Bone marrow (tissue), 2 donors: ENCODE data around the gene AGPS.
"Not testable (repeated sequence)": the region's sequence is repeated elsewhere in the genome, so short reads cannot be mapped to it uniquely, and the experiment has no call there.

Experiments
- DNase-seq, 2 donors: peaks; one replicate each; lab custom pipeline; 2025; lab: John Stamatoyannopoulos, UW

AGPS gene

DNA sequence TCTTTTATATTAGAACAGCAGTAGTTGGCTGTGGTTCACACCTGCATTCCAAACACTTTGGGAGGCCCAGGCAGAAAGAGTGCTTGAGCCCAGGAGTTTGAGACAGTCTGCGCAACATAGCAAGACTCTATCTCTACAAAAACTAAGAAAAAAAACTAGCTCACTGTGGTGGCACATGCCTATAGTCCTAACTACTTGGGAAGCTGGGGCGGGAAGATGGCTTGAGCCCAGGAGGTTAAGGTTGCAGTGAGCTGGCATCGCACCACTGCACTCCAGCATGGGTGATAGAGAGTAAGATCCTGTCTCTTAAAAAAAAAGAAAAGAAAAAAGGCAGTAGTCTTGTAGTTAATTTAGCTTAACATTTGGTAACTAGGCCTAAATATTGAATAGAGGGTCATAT, 136.6 kb downstream of the AGPS start:
- DNase-seq: no peak

DNA sequence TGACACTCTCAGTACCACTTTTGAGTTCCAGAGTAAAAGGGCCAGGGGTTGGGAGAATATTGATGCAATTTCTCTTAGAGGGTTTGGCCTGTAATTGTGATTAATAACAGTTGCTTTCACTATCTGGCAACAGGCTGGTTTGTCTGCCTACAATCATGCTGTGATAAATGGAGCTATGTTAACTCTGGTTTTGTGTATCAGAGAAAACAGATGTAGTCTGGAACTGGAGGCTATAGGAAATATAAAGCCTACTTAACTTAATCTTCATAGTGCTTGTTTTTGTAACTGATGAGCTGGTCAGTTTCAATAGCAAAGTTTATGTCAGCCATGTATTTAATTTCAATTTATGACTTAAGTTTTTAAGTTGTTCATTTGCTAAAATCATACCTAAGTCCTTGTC, 138.0 kb downstream of the AGPS start:
- no peak for DNase-seq

DNA sequence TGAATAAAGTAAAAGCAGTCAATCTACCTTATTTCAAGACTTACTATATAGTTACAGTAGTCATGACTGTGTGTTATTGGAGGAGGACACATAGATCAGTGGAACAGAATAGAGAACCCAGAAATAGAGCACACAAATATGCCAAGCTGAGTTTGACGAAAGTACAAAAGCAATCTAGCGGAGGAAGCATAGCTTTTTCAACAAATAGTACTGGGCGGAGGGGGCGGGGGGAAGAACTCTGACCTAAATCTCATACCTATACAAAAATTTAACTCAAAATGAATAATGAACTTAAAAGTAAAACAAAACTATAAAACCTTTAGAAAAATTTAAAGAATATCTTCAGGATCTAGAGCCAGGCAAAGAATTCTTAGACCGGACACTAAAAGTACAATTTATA, 139.1 kb downstream of the AGPS start:
- no peak for DNase-seq

DNA sequence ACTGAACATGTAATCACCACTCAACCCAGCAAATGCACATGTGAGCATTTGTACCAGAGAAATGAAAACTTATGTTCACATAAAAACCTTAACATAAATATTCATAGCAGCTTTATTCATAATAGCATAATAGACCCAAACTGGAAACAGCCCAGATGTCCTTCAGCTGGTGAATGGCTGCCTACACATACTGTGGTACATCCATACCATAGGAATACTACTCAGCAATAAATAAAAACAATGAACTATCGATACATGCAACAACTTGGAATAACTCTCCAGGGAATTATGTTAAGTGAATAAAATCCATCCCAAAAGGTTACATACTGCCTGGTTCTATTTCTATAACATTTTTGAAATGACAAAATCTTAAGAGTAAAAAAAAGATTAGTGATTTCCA, 140.0 kb downstream of the AGPS start:
- DNase-seq: no peak

DNA sequence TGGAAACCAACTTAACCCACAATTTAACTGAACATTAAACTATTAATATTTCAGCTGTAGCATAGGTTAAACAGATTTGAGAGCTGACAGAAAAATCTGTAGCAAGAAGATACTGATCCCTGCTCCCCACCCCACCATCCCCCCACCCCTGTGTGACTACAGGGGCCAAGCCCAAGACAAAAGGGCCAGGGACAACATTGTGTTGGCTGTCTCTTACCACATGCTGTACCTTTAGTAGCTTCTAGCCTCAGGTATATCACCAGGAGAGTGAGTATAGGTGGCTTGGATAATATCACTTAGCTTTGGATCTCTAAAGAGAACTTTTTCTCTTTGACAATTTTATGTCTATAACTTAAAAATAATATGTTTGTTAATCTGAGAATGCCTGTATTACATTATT, 140.7 kb downstream of the AGPS start:
- DNase-seq: no peak

DNA sequence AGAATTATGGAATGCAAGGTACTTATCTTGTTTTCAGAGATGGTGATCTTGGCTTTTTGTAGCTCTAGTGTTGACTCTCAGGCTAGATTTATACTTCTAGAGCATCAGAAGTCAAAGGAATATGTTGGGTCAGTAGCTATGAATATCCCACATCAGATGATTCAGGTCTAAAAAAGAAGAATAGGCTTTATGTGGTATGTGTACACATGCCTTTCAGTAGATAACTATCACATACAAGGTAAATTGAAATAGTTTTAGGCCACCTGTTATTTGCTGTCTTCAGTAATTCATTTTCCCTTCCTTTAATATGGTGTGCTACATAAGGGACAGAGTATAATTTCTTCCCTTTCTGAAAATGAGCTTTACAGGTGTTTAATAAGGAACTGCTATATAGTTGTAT, 142.4 kb downstream of the AGPS start:
- no peak for DNase-seq

DNA sequence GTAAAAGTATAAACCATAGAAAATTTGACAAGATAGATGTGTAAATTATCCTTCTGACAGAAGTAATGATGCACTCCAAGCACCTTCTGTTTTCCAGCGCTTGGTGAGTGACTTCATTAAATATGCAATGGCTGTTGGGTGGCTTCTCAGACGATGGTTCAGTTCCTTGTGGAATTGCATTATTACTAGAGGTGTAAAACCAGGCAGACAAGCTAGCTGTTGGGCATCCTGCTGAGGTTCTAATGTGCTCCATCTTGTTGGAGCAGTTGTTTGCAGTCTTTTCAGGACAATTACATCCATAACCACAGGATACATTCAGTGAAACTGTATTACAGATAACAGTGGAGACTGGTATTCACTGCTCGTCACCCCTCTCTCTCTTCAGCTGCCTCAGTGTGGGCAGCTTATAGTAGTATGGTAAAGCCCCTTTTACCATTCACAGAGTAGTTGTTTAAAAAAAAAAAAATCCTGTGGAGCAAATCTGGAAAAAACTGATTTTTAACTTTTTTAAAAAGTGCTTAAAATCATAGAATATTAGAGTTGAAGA, 143.5 kb downstream of the AGPS start:
- DNase-seq: no peak

DNA sequence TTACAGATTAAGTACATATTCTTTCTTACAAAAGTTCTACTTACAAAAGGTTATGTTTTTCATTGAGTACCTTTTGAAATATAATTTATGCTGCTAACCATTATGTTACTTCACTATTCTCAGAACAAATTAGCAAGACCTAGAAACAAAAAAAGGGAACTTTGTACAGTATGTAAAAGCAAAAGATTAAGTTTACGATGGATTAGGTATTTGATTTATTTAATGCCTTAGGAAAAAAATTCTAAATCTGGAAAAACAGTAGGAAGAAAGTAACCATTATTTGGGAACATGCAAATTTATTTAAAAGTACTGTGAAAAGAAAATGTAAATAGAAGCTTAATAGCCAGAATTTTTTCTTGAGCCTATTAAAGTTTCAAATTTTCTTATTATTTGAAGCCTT, 144.6 kb downstream of the AGPS start:
- DNase-seq: no peak

DNA sequence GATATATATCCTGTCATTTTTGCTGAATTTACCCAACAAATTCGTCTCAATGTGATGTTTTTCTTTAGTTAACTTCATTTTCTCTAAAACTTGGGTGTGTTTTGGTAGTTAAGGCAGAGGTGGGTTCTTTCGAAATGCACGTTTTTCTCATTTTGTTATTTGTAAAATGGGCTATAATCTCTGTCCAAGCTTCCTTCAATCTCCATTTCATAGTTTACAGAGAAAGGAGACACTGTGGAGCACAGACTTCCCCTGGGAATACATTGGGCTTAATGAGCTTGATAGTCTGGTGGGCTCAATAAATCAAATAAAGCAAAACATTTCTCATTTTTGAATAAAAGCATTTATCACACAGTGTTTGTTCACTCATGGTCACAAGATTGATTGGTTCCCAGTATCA, 145.1 kb downstream of the AGPS start:
- no peak for DNase-seq

DNA sequence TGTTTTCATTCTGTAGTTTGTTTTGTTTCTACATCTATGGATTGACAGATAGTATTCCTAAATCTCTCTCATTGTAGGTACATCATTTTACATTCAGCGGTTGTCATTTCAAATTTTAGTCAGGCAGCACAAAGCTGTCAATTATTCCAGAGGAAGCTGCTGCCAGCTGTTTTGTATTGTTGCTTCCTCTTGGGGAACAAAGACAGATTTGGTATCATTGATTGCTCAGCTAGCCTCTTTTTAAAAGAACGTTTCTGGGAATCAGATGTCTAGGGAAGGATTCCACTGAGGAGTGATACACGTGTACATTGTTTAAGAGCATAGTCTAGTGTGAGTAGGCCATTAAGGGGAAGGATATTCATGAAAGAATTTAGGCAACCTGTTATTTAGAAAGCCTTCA, 145.8 kb downstream of the AGPS start:
- no peak for DNase-seq

DNA sequence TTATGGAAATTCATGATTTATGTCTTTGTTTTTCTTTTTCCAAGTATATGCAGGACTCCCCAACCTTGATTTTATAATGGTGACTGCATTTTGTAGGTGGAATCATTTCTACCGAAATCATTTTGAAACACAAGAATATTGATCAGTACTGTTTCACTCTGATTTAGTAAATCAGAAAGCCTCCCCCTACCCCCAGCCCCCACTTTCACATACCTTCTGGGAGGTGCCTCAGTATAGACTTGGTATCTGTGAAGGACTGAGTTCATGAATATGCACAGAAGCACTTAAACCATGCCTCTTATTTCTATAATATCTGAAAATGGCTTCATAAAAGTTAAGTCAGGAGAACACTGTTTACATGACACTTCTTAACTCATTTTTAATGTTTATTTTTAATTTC, 147.7 kb downstream of the AGPS start:
- no peak for DNase-seq

DNA sequence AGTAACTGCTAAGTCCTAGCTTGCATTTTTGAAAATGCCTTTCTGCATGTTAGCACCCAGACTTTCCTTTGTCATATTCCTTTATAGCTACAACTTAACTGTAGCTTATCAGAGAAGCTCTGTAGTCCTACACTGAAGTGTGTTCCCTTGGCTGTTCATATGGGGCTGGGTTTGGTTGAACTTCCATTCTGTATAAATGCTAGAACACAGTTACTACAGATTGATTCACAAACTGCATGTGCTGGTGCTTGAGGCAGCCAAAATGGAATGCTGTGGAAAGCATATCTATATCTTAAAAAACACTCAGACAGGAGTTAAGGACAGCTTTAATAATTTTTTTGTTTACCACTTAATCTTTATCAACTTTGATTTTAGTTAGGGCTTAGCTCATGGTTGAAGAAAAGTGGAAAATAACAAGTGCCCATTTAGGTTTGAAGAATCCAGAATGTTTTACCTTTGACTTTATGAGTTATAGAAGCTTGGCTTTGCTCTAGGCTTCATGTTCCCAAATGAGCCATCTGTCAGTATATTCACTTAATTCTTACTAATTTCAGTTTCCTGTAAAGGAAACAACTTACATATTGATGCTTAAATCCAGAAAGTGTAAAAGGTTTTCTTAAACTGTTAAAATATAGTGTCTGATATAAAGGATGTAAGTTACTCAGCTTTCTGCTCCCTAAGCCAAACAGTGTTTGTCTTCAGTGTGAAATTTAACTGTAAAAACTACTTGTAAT, 148.9 kb downstream of the AGPS start:
- no peak for DNase-seq

DNA sequence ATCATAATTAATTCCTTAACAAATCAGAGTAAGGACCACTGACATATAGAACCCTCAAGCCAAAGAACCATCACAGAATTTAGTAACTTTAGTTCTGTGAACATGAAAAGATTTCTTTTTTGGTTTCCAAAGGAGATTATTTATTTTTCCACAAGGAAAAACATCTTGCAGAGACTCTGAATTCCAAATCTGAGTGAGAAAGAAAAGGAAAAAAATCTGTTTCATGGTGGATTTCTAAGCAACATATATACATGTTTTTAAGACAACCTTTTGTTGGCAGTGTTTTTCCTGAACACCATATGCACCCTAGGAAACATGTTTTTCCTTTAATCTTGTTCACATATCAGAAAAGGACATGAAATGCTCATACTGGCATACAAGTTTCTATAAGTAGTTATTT, 149.8 kb downstream of the AGPS start:
- no peak for DNase-seq

DNA sequence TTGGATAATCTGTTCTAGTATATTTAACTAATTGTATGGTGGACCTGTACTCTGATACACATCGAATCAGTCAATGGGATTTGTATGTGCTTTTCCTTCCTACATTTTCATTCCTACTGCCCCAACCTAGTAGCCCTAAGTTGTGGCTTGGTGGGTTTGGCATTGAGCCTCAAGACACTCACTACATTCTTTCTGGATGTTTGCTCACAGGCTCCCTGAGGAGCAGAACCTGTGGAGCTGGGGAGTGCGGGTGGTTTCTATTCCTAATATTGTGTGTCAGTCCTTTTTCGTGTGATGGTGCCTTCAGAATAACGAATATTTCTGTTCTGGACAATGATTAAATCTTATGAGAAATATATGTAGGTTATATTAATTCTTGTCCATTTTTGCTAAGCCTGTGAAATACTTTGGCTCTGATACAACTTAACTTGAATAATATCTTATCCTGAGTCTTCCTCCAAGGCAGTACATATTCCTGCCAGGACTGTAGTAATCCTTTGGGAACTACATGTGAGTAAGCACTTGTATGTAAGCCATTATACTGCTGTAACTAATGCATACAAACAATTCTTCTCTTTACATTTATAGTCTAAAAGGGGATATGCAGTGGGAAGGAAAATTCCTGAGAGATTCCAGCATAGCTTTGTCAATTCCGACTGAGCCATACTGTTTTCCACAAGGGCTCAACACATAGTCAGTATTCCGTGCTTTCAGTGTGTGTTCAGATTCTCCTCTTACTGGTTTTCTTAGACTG, 150.6 kb downstream of the AGPS start:
- DNase-seq: no peak

DNA sequence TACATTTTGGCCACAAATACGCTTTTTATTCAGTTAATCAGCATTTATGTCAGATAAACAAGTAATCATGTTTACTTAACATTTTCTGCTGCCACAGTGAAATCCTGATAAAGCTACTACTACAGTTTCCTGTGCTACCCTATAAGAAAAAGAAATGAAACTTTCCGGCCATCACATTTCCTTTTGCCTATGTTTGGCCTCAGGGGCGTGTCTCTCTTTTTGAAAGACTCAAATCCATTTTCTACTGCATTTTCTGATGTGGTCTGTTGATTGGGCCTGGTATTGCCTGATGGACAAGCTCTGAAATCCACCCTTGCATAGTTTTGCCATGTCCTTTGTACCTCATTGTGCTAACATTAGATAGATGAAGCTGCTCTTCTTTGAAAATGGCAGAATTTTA, 152.6 kb downstream of the AGPS start:
- DNase-seq: no peak

DNA sequence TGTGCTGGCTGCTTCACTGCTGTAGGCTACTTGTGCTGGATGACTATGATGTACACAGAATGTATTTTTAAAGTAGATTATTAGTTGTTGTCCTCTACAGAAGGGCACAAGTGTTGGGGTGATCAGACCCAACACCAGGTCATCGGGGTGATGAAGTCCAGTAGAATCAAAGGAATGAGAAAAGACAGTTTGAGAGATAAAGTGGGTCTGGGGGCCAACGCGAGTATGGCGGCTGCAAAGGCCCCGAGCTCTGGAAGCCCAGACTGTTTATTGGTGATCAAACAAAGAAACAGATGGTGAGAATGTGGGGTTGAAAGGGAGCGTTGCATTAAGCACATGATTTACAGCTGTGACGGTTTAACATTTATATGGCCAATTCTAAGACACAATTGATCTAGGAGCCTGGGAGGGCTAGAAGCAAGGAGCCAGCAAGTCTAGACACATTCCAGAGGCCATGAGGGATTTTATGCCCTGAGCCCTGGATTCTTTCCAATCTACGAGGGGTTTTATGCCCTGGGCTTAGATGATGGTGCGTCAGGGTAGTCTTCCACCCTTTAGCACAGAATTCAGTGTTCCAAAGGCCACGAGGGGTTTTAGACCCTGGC, 153.5 kb downstream of the AGPS start:
- no peak for DNase-seq

DNA sequence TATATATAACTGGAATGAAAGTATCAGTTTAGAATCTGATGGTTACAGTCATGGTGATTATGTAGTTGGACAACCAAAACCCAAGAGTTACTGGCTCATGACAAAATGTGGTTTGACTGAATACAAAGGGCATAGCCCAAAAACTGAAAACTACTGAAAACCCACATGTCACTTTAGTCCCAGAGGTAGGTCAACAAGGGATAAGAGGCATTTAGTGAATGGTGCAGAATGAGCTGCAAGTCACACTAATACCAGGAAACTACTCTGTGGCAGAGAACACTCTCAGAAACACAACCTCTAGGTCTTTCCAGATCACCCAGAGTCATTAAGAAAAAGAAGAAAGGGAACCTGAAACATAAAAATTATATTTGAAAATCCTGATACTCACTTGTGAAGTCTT, 154.5 kb downstream of the AGPS start:
- no peak for DNase-seq

DNA sequence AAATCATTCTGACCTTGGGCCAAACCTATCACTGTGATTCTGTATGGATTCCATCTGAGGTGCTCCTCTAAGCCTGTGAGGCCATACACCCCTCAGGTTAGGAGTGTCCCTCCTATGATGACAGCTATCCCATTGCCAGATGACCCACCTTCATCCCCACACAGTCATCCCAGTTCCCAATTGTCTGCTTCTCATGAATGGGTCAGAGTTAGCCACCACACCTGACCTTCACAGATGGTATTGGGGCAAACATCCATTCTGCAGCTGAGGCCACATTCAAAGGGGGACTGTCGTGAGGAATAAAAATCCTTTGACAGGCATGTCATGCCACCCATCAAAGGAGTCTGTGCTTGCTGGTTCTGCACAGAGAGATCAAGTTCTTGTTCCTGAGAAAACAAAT, 155.2 kb downstream of the AGPS start:
- DNase-seq: no peak

DNA sequence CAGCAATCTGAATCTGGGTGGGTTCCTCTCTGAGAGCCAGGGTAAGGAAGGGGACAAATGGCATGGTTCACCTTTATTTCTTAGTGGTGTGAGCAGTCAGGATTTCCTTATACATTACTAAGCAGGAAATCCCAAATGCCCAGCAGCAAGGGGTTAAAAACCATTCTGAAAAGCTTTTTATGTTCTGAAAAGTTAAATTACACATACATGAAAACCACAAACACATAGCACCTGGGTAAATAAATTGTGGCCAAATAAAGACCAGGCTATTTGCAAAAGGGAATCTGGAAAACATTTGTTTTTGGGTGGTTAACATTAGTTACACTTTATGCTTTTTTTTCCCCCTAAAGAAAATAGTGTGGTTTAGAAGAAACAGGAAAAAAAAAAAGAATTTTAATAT, 156.1 kb downstream of the AGPS start:
- DNase-seq: no peak

DNA sequence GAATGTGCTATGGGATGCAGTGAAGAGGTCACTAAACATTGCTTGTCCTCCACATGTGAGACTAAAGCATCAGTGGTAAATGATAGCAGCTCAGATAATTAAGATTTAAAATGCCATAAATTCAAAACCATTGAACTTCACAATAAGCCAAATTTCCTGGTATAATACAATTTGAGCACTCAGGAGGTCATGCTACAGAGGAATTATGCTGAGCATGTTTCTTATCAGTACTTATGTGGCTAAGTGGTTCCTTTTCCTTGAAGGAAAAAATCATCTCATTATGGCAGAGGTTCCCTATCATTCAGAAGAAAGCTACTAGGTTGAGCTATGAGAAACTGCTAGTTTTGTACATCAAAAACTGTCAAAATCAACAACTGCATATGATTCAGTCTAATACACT, 156.6 kb downstream of the AGPS start:
- no peak for DNase-seq

DNA sequence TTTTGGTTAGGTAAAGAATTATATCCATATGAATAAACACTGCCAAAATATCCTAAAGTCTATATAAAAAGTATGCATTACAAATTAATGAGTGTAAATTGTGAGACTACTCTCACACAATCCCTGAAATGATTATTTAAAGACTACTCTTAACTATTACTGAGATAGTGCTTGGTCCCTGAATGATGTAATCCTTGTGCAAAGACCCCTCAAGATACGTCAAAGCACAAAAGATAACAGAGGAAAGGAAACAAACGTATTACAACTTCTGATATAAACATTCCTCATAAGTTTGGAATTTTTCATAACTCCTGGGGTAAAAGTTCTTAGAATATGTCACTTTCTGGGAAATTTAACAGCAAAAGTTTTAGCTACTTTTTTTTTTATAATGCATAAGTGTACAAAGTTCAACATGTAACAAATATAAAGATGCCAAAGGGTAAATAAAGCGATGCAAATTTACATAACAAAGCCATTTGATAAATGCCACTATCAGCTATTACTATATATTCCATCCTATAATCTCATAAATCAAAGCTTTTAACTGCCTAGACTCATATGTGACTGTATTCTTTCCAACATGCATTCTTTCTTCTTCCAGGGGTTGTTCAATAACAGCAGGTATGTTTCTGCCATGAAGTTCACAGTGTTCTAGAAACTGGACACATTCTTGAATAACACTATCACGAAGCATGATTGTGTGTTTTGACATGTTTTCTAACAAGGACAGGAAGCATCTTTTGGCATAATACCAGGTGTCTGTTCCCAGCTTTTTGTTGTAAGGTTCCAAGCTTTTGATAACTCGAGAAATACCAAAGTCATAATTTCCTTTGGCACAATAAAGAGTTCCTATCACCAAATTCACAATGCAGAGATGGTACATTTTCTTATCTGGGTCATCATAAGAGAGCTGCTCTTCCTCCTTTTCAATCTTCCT, 158.0 kb downstream of the AGPS start:
- DNase-seq: no peak

DNA sequence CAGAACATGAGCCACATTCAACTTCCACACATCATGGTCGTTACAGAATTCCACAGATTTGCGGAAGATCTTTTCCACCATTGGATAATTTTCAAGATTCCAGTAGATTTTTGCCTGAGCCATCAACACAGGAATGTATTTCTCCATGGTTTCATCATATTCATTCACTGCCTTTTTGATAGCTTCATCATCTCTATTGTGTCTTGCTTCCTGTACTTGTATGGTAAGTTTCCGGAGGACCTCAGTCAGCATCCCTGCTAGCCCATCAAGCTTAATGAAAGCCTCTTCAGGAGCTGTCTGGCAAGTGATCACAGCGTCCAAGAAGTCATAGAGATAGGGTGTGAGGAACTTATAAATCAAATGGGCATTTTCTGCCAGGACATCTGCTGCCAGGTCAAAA, 158.8 kb downstream of the AGPS start:
- DNase-seq: not testable (repeated sequence)
